Transverse colon (tissue), 4 donors: ENCODE results near the gene IMPDH1. TPM values are rescaled to one million over a fixed set of nuclear protein-coding genes. Genes with fewer than 3 reads are reported as not detected.

ENCODE experiments used
- DNase-seq: peaks from one replicate; pipeline ENCODE4 v3.0.0-alpha.2; 2019
- H3K27ac ChIP-seq, 4 donors: fragments of 200-600 bp; sonication (generic); 2 replicates each; pipeline ENCODE4 v1.5.1; 2016 to 2018; ENCODE audit warnings: inconsistent platforms in 4 of 4
- H3K27me3 ChIP-seq: fragments of 200-600 bp; sonication (generic); 2 replicates; pipeline ENCODE4 v1.5.1; 2017; ENCODE audit warnings: inconsistent platforms
- H3K36me3 ChIP-seq, 4 donors: fragments of 200-600 bp; sonication (generic); 2 replicates each; pipeline ENCODE4 v1.5.1; 2017 to 2019; ENCODE audit warnings: inconsistent platforms in 4 of 4
- H3K4me1 ChIP-seq, 4 donors: fragments of 200-600 bp; sonication (generic); 2 replicates each; pipeline ENCODE4 v1.5.1; 2017 to 2020; ENCODE audit warnings: inconsistent platforms in 4 of 4
- H3K4me3 ChIP-seq, 4 donors: fragments of 200-600 bp; sonication (generic); 1 replicate in 1 of 4; 2 replicates in 3 of 4; pipeline versions ENCODE4 v1.5.1 to v1.6.1; 2017 to 2019; ENCODE audit warnings: inconsistent platforms in 4 of 4
- H3K9me3 ChIP-seq, 2 donors: fragments of 200-600 bp; sonication (generic); 2 replicates each; pipeline ENCODE4 v1.5.1; 2017 to 2019; ENCODE audit warnings: inconsistent platforms in 2 of 2
- EP300 ChIP-seq: sonication (generic); formaldehyde crosslinking; IDR thresholded peaks from one replicate; pipeline ENCODE4 v1.6.1; 2017; ENCODE audit warnings: antibody characterized with exemption, low read depth
- POLR2A ChIP-seq: fragments of 450-650 bp; IDR thresholded peaks from one replicate; pipeline ENCODE4 v1.6.1; 2016; ENCODE audit warnings: antibody characterized with exemption, mild to moderate bottlenecking, moderate library complexity
- POLR2AphosphoS5 ChIP-seq, 3 donors: sonication (generic); formaldehyde crosslinking; IDR thresholded peaks; one replicate each; pipeline ENCODE4 v1.6.1; 2016; ENCODE audit warnings: antibody characterized with exemption in 3 of 3
- WGBS, 2 donors: methylation state at CpG; one replicate each; pipeline ENCODE4 v1.1.5; 2018; ENCODE audit warnings: low coverage in 1 of 2; 5-methylcytosine and 5-hydroxymethylcytosine counted together
- in situ Hi-C, 4 donors: fragments of 200-750 bp; cut with MboI; loops; one replicate each; pipeline versions ENCODE4 v1.15.0 to v1.15.1; 2017; ENCODE audit warnings: low sequenced_read_pairs in 3 of 4, low pct_ligation_motif_present in 1 of 4, low pct_unique_long_range_greater_than_20kb in 1 of 4
- intact Hi-C: fragments of 100-400 bp; cut with DNase I; formaldehyde crosslinking; loops from one replicate; pipeline ENCODE4 v1.15.1; 2023; ENCODE audit warnings: low total_unique reads
- total RNA-seq, 4 donors: library from RNA; depleted of rRNA; stranded (reverse); fragments of >200 nt; gene quantifications; one replicate each; pipeline ENCODE4 v1.1.0, GENCODE V29; 2016
- TF ChIP-seq, protein P1 (sequence below), 5 experiments: fragments of 200-600 bp in 3 of 5; fragments of 450-650 bp in 2 of 5; sonication (generic) in 3 of 5; IDR thresholded peaks; 1 replicate in 2 of 5; 2 replicates in 3 of 5; pipeline ENCODE4 v1.5.1; 2016 to 2017; ENCODE audit warnings: antibody characterized with exemption in 5 of 5, inconsistent platforms in 3 of 5, mild to moderate bottlenecking in 2 of 5, moderate library complexity in 1 of 5

IMPDH1 gene
- total RNA-seq, 4 donors from 2014 or later, result 21.4 to 189 (median 44.2) TPM

DNA sequence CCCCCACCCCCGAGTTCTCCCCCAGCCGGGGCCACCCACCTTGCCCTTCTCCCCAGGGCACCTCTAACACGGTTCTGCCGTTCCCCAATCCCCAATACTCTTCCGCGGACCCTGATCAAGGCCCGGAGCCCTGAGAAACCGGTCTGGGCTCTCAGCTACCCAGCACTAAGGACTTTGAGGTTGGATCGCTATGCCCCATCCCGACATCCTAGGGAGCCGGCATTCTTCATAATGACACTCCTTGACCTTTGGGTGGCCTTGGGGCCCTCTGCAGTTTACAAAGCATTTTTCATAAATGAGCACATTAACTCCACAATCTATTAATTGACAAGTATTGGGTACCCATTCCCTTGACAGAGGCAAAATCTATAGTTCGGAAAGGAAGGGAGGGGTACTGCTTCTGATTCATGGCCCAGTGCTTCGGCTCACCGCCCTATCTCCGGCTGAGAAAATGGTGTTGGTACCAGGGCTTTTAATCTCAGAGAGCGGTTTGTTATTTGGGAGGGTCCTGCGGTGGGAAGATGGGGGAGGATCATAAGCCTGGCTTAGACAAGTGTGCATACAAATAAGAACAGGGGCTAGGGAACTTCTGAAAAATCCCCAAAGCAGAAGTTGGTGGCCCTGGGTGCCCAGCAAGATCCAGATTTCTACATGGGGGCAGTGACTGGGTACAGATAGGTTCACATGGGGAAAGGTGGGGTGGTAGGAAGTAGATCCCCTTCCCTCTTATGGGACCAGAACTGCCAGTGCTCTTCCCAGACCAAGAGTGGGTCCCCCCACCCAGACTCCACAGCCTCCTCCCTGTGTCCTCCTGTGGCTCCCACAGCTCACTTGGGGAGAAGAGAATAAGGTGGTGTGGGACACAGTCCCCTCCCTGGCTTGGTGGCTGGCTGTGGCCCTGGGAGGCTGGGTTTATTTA lies 3.2 kb downstream of the IMPDH1 start:
- no peaks in the 10 kb centered on the region for H3K36me3 ChIP-seq
- H3K4me1 ChIP-seq, result peaks cover 20 to 58% (median 44%) of the 10 kb centered on the region in 4 donors
- peak overlapping the region in 3 of 4 donors; percentile 37 to 83 (median 66) for H3K4me3 ChIP-seq
- H3K9me3 ChIP-seq, result no peaks in the 10 kb centered on the region
- TF ChIP-seq POLR2A (no peak), POLR2AphosphoS5 (IDR thresholded peaks at IDR 0.05) (no peak), EP300 (no peak)
- TF ChIP-seq, protein P1, sequence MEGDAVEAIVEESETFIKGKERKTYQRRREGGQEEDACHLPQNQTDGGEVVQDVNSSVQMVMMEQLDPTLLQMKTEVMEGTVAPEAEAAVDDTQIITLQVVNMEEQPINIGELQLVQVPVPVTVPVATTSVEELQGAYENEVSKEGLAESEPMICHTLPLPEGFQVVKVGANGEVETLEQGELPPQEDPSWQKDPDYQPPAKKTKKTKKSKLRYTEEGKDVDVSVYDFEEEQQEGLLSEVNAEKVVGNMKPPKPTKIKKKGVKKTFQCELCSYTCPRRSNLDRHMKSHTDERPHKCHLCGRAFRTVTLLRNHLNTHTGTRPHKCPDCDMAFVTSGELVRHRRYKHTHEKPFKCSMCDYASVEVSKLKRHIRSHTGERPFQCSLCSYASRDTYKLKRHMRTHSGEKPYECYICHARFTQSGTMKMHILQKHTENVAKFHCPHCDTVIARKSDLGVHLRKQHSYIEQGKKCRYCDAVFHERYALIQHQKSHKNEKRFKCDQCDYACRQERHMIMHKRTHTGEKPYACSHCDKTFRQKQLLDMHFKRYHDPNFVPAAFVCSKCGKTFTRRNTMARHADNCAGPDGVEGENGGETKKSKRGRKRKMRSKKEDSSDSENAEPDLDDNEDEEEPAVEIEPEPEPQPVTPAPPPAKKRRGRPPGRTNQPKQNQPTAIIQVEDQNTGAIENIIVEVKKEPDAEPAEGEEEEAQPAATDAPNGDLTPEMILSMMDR (IDR thresholded peaks at IDR 0.05), result no peak
- H3K27ac ChIP-seq, result peak overlapping the region; percentile 86 to 94 (median 90)
- no peaks in the 10 kb centered on the region for H3K27me3 ChIP-seq
- WGBS, 2 donors, result 41 to 87% methylated on average over 6 to 17 of the region's 17 CpGs
- in situ Hi-C loops, result no loop called here
- intact Hi-C loops, result no loop called here
- no peak for DNase-seq

DNA sequence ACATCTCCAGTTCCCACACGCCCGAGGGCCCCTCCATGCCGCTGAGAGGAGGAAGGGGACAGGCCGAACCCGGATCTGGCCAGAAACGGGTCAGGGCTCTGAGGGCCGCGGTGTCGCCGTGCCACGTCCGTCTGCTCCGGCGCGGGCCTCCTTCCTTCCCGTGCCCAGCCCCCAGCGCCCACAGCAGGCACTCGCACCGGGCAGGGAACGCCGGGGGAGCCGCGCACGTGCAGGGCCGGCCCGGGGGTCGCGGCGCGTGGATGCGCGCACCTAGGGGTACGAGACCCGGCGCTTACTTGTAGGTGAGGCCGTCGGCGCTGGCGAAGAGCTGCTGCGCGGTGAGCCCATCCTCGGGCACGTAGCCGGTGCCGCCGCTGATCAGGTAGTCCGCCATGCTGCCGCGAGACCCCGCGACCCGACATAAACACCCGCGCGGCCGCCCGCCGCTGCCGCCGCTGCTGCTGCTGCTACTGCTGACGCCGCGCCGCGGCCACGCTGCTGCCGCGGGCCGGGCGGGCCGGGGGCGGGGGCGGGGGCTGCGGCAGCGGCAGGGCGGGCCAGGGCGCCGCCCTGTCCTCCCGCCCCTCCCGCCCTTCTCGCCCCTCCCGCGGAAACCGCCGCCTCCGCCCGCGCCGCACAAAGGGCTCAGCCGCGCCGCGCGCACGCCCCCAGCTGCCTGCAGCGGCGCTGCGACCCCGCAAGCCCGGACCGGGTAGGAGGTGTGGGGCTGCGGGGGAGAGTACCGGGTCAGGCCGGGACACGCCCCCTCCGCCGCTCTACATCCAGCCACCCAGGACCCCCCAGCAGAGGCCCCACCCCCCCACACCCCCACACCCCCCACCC lies 4.1 kb downstream of the IMPDH1 start:
- Histone ChIP-seq H3K9me3 (no peaks in the 10 kb centered on the region), H3K4me1 (peaks cover 20 to 54% (median 42%) of the 10 kb centered on the region in 4 donors), H3K36me3 (no peaks in the 10 kb centered on the region), H3K27ac (peak overlapping the region; percentile 46 to 89 (median 78)), H3K27me3 (no peaks in the 10 kb centered on the region), H3K4me3 (peak overlapping the region; percentile 37 to 94 (median 74))
- 0% methylated on average over 8 of the region's 107 CpGs; no CpG with 5 or more reads in 1 of the 2 donors for WGBS, 2 donors
- intact Hi-C loops, result no loop called here
- in situ Hi-C loops, result no loop called here
- TF ChIP-seq EP300 (no peak), POLR2A (no peak), POLR2AphosphoS5 (IDR thresholded peaks at IDR 0.05) (no peak)
- TF ChIP-seq, protein P1 (IDR thresholded peaks at IDR 0.05), result no peak
- peak; percentile 70 for DNase-seq

DNA sequence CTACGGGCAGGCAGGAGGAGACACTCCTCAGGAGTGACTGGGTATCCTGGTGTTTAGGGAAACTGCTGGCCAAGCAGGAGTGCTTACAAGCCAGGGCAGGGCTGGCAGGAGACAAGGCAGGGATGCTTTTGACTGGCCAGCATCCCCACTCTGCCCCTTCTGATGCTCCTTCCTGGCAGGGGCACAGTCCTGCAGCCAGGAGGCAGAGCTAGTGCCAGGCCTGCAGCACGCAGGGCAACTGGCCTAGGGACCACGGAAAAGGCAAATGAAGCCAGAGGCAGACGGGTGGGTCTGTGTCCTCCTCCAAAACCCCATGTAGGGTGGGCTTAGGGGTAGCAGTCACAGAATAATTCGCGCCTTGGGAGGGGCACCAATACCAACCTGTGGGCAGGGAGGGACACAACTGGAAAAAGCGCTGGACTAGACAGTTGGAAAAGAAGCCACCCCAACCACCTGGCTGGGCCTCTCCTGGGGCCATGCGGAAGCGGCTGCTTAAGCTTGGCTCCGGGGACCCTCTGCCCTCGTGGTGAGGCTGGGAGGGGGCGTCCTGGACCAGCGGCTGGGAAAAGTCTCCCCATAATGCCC lies 4.8 kb downstream of the IMPDH1 start:
- WGBS, 2 donors, result 35 to 80% methylated on average over 2 to 13 of the region's 13 CpGs
- intact Hi-C loops, result no loop called here
- no peak for TF ChIP-seq POLR2AphosphoS5 (IDR thresholded peaks at IDR 0.05)
- TF ChIP-seq, protein P1 (IDR thresholded peaks at IDR 0.05), result no peak
- TF ChIP-seq POLR2A, result no peak
- no peak for TF ChIP-seq EP300
- Histone ChIP-seq H3K4me3 (peak overlapping the region; percentile 37 to 94 (median 74)), H3K9me3 (no peaks in the 10 kb centered on the region), H3K4me1 (peaks cover 20 to 49% (median 37%) of the 10 kb centered on the region in 4 donors), H3K36me3 (no peaks in the 10 kb centered on the region), H3K27me3 (no peaks in the 10 kb centered on the region), H3K27ac (peak overlapping the region; percentile 46 to 71 (median 60))
- in situ Hi-C loops, result no loop called here
- DNase-seq, result no peak
